Mononuclear cell (primary cell): ENCODE results near the gene LRRC8D. TPM values are rescaled to one million over a fixed set of nuclear protein-coding genes. Genes with fewer than 3 reads are reported as not detected.

Experiments used
- H3K27me3 ChIP-seq: 2 replicates; pipeline ENCODE4 v1.6.0; 2011; ENCODE audit warnings: low read length, control low read depth; ENCODE audit not compliant: insufficient read depth
- H3K4me1 ChIP-seq: 2 replicates; pipeline ENCODE4 v1.5.1; 2011; ENCODE audit warnings: mild to moderate bottlenecking, low read length, control low read depth; ENCODE audit not compliant: insufficient read depth
- H3K4me3 ChIP-seq: 2 replicates; pipeline ENCODE4 v1.5.1; 2011; ENCODE audit warnings: mild to moderate bottlenecking, low read length, moderate library complexity
- H3K9me3 ChIP-seq: 2 replicates; pipeline ENCODE4 v1.5.1; 2011; ENCODE audit warnings: low read depth, mild to moderate bottlenecking, control low read depth, low read length
- total RNA-seq: library from RNA; depleted of rRNA; stranded (reverse); fragments of >200 nt; gene quantifications from one replicate; pipeline ENCODE4 v1.2.3, GENCODE V29; 2012

LRRC8D gene
- total RNA-seq, 1 donor, result 19.6 TPM

DNA sequence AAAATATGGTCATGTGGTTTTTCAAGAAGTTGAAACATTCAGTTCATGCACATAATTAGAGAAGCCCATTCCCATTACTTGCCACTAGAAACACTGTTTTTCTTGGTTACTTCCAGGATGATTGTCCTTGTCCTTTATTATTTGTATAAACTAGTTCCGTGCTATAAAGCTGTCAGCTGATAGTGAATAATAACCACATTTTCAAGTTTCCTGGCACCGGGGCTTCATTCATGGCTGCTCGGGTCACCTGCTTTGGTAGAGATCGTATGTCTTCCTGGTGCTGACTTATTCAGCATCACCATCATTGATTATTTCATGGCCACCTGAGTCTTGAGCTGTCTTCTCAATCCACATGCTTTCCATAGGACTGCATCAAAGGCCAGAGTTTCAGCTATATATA, 111.1 kb downstream of the LRRC8D start:
- Histone ChIP-seq H3K9me3 (no peaks in the 10 kb centered on the region), H3K4me3 (no peak overlapping the region), H3K4me1 (no peaks in the 10 kb centered on the region), H3K27me3 (no peaks in the 10 kb centered on the region)

DNA sequence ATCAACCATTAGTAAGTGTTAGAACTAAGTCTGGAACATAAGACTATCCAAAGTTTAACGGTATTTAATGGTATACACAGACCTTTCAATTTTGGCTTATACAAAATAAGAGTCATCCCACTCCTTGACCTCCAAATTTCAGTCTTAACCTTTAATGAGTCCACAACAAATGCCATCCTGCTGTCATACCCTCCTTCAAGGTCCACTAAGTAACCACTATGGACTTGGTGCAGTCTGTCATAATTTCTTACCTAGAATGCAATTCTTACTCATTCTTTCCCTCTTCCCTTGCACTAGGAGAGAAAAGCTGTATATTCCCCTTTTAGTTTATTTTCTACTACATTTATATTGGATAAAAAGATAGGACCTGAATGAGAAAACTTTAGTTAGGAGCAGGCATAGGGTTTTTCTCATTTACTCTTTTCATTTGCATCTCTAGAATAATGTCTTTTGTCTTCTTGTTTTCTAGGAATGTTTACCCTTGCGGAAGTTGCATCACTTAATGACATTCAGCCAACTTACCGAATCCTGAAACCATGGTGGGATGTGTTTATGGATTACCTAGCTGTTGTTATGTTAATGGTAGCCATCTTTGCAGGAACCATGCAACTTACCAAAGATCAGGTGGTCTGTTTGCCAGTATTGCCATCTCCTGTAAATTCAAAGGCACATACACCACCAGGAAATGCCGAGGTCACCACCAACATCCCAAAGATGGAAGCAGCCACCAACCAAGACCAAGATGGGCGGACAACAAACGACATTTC, 111.9 kb downstream of the LRRC8D start:
- H3K4me1 ChIP-seq, result no peaks in the 10 kb centered on the region

DNA sequence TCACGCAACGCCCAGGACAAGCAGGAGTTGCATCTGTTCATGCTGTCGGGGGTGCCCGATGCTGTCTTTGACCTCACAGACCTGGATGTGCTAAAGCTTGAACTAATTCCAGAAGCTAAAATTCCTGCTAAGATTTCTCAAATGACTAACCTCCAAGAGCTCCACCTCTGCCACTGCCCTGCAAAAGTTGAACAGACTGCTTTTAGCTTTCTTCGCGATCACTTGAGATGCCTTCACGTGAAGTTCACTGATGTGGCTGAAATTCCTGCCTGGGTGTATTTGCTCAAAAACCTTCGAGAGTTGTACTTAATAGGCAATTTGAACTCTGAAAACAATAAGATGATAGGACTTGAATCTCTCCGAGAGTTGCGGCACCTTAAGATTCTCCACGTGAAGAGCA, 113.6 kb downstream of the LRRC8D start:
- Histone ChIP-seq H3K4me3 (no peak overlapping the region), H3K27me3 (no peaks in the 10 kb centered on the region), H3K9me3 (no peaks in the 10 kb centered on the region), H3K4me1 (no peaks in the 10 kb centered on the region)

More for the DNA sequence above, 111.9 kb downstream of the LRRC8D start:
- H3K9me3 ChIP-seq, result no peaks in the 10 kb centered on the region
- H3K27me3 ChIP-seq, result no peaks in the 10 kb centered on the region
- no peak overlapping the region for H3K4me3 ChIP-seq

DNA sequence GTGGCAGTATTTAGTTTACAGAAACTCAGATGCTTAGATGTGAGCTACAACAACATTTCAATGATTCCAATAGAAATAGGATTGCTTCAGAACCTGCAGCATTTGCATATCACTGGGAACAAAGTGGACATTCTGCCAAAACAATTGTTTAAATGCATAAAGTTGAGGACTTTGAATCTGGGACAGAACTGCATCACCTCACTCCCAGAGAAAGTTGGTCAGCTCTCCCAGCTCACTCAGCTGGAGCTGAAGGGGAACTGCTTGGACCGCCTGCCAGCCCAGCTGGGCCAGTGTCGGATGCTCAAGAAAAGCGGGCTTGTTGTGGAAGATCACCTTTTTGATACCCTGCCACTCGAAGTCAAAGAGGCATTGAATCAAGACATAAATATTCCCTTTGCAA, 114.4 kb downstream of the LRRC8D start:
- H3K9me3 ChIP-seq, result no peaks in the 10 kb centered on the region
- no peaks in the 10 kb centered on the region for H3K27me3 ChIP-seq
- no peak overlapping the region for H3K4me3 ChIP-seq
- no peaks in the 10 kb centered on the region for H3K4me1 ChIP-seq

DNA sequence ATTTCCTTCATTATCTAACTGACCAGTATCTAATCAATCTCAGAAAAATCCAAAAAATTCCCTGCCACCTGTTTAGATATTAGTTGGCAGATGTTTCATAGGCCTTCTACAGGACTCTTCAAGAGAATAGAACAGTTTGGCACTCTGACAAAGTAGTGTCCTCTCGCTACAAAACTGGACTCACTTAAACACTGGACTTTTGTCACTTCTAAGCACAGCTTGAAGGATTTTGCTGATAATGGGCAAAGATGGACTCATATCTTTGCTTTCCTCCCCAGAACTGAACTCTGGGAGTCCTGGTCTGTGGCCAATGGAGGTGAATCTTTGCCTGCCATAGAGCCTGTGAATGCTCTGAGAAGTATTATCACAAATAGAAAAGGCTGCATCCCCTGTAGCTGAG, 115.9 kb downstream of the LRRC8D start:
- Histone ChIP-seq H3K9me3 (no peaks in the 10 kb centered on the region), H3K27me3 (no peaks in the 10 kb centered on the region), H3K4me1 (peaks cover 14% of the 10 kb centered on the region), H3K4me3 (no peak overlapping the region)

DNA sequence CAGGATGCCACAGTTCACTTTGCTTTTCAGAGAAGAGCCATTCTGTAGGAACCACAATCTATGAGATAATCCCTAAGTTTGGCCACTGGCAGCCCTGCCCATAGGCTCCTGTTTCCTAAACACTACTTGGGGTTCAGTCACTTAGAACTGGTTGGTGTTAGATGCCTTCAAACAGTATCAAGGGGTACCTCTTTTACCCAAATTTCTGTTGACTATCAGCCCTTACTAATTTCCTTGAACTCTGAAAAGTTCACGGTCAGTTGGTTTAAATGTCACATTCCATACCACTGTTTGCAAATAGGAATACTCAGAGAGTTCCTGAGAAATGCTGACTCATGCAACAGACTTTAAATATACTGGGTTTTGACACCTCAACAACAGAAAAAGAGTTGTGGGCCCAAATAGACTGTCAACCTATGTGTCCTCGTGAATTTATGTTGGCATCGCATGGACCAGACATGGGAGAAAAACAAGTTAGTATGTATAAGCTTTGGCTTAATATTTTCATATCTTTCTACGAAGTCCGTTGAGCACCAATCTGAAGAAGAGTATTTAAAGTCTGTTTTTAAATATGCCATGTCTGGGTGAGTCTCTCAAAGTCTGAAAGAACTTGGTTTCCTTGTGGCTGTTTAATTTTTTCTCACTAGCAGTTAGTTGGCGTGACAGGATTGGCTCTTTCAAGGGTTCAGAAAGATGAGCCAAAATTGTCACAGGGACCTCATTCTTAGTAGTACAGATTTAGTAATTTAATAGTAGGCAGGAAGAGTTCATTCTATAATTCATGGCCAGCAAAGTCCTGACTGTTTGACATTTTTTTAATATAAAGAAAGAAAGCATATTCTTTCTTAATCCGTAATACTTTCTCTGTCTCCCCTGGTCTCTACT, 117.6 kb downstream of the LRRC8D start:
- Histone ChIP-seq H3K4me1 (peaks cover 30% of the 10 kb centered on the region), H3K9me3 (no peaks in the 10 kb centered on the region), H3K4me3 (no peak overlapping the region), H3K27me3 (no peaks in the 10 kb centered on the region)

DNA sequence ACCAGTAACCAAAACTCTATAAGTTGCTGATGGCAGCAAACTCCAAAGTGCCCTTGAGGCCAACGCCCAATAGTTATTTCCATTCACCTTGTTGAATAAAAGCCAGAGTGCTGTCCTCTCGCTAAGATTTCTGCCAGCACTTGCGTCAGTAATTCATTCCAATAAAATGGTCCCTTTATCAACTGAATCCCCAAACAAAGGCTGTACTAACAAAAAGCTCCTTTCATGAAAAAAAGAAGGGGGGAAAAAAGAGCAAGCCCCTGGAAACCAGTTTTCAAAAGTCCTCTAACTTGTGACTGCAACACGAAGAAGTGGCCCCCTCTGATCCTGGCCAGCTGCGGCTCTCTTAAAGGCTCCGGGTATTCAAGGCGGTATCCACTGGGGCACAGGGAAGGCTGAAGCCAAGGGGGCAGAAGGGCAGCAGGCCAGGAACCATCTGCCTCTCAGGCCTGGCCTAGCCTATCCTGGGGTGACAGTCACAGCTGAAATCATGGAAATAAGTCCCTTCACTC, 118.3 kb downstream of the LRRC8D start:
- no peaks in the 10 kb centered on the region for H3K27me3 ChIP-seq
- peaks cover 37% of the 10 kb centered on the region for H3K4me1 ChIP-seq
- no peak overlapping the region for H3K4me3 ChIP-seq
- H3K9me3 ChIP-seq, result no peaks in the 10 kb centered on the region

DNA sequence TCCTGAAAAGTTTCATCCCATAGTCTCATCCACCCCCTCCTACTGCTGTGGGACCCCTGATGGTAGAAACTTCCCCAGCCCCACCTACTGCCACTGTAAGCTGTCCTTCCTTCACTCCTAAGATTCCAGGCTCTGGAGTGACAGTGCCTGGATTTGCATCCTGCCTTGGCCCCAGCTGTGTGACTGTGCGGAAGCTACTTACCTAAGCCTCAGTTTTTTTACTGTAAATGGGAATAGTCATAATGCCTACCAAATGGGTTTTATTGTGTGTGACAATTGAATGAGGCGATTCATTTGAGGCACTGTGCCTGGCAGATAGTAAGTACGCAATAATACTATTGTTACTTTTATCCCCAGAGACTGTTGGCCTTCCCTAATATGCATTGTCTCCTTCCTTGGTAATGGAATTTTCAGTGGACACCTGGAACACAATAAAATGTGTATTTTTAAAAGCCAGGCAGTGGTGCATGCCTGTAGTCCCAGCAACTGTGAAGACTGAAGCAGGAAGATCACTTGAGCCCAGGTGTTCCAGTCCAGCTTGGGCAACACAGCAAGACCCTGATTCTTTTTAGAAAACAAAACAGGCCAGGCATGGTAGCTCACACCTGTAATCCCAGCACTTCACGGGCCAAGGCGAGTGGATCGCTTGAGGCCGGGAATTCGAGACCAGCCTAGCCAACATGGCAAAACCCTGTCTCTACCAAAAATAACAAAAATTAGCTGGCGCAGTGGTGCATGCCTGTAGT, 119.0 kb downstream of the LRRC8D start:
- no peak overlapping the region for H3K4me3 ChIP-seq
- no peaks in the 10 kb centered on the region for H3K9me3 ChIP-seq
- peaks cover 37% of the 10 kb centered on the region for H3K4me1 ChIP-seq
- no peaks in the 10 kb centered on the region for H3K27me3 ChIP-seq

DNA sequence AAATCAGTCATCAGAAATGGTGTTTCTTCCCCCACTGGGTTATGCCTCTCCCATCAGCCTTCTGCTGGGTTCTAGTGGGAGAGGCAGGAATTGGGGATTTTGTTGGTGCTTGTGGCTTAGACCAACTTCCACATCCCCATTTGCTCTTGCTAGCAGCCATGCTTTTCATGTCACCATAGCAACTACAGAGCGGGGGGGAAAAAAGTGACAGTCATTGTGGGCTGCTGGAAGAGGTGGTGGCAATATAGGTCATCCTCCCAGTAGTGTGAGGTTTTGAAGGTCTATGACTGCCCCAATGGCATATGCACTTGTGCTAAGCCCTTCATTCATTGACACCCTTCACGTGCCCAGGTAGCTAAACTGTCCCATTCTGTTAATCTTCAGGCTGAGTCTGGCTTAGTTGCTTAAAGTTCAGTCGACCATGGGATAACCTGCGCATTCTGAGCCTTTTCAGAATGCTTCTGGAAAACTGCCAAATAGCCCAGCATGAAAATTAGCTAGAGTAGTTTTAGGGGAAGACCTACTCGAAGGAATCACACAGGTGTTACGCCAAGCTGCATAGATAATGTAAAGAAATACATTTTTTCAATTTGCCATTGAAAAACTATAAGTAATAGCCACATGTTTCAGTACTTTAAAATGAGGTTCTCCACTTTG, 120.4 kb downstream of the LRRC8D start:
- peaks cover 37% of the 10 kb centered on the region for H3K4me1 ChIP-seq
- no peaks in the 10 kb centered on the region for H3K27me3 ChIP-seq
- no peak overlapping the region for H3K4me3 ChIP-seq
- no peaks in the 10 kb centered on the region for H3K9me3 ChIP-seq

DNA sequence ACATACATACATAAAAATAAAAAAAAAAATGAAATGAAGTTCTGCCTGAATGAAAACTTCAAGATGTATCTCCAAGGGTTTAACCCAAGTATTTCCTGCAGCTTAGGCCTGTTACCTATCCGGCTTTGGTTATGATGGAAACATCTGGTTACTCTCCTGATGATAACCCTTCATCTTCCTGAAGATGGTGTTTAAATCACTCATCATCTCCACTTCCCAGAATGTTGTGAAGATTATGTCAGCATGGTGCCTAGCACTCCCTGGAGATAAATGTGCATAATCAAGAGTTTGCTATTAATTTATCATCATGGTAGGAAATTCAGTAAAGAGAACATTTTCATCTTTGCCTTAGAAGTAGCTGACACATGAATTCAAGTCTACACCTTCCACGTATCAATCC, 121.2 kb downstream of the LRRC8D start:
- H3K9me3 ChIP-seq, result no peaks in the 10 kb centered on the region
- H3K4me1 ChIP-seq, result peaks cover 37% of the 10 kb centered on the region
- no peak overlapping the region for H3K4me3 ChIP-seq
- H3K27me3 ChIP-seq, result no peaks in the 10 kb centered on the region

DNA sequence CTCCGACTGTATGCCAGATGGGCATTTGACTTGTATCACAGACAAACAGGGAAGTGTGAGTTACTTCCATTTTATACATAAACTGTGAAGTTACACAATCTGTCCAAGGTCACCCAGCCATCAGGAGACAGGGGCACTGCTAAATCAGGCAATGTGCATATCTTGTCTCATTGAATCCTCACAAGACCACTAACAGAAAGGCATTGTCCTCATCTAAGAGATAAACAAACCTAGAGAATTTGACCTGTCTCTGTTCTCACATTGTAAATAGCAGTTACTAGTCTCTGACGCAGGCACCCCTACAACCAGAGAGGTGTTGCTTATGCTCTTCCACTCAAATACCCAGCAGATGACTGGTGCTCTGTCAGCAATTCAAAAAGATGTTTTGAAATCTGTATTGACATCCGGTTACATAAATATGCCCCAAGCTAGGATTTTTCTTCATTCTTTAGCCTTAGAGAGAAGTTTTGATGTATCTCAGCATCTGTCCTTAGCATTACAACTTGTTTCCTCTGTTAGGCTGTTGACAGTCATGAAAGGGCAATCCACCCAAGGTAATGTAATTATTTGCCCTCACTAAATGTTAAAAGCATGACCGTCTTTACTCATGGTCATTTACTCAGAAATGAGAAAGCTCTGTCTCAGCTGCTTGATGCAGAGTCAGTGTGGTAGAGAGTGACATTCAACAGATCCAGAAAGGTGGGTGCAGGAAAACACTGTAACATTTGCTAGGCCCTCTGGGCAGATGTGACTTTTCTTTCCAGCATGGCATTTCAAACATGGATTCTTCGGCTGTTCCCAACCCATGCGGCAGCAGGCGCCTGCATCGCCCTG, 122.2 kb downstream of the LRRC8D start:
- H3K4me1 ChIP-seq, result peaks cover 37% of the 10 kb centered on the region
- H3K4me3 ChIP-seq, result no peak overlapping the region
- no peaks in the 10 kb centered on the region for H3K9me3 ChIP-seq
- H3K27me3 ChIP-seq, result no peaks in the 10 kb centered on the region

DNA sequence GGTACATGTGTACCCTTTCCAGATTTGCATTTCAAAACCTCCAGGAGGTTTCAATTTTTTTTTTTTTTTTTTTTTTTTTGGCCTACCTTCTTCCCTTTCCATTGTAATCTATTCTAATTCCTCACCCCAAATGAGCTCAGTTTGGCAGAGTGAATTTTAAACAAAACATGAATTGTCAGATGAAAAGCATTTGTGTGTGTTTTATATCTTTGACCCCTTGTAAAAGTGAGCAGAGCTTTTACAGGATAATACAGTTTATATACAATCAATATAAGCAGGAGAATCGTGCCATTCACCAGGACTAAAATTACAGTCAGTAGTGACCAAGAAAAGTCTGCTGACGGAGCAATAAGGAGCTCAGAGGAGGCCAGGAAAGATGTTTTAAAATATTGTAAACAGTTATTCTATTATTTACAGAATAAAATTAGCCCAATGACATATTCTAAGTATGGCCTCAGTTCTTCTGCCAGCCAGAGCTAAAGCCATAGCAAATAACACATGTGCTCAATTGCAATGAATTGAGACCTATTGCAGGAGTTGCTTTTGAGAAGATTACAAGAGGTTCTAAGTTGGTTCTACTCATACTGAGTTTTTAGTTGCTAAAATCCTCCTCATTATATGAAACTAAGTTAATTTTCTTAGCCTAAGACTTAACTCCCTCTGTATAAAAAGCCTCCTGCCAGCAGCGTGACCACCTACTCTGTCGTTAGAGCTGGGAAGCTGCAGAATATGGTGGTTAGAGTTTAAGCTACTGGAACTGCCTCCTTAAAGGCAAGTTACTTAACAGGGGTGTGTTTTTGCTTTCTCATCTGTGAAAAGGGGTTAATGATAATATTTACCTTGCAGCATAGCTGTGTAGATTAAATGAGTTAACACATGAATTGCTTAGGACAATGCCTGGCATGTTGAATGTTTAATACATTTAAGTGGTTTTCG, 123.3 kb downstream of the LRRC8D start:
- Histone ChIP-seq H3K9me3 (no peaks in the 10 kb centered on the region), H3K4me1 (peaks cover 37% of the 10 kb centered on the region), H3K4me3 (no peak overlapping the region)

DNA sequence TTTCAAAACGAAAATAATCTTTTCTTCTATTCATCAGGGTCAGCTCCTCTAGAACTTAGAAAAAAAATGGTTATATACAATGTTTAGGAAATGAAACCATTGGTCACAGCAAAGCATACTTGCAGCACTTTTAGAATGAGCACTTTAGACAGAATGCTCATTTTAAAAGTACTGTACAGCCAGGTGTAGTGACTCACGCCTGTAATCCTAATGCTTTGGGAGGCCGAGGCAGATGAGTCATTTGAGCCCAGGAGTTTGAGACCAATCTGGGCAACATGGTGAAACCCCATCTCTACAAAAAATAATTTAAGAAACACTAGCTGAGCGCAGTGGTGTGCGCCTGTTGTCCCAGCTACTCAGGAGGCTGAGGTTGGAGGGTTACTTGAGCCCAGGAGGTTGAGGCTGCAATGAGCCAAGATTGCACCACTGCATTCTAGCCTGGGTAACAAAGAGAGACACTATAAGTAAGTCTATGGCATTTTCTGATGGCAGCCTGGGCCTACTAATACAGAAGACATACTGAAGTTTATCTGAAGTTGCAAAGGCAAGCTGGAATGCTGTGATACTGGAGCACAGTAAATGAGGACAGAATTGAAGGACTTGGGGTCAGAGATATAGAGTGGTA, 125.1 kb downstream of the LRRC8D start:
- Histone ChIP-seq H3K9me3 (no peaks in the 10 kb centered on the region), H3K4me1 (peaks cover 30% of the 10 kb centered on the region), H3K27me3 (no peaks in the 10 kb centered on the region), H3K4me3 (no peak overlapping the region)

More for the DNA sequence above, 123.3 kb downstream of the LRRC8D start:
- no peaks in the 10 kb centered on the region for H3K27me3 ChIP-seq
